CD4-positive, alpha-beta T cell treated with Interleukin-4 for 1 hour (primary cell): ENCODE data around the gene EIF4G2.

ENCODE experiments used
- DNase-seq, 2 donors: peaks; one replicate each; pipeline ENCODE4 v3.0.0-alpha.2; 2020 to 2022

The EIF4G2 gene

GRCh38 chr11:10770626-10771254 is 38.0 kb downstream of the EIF4G2 start:
- peak; percentile 23 to 24 for DNase-seq

DNA sequence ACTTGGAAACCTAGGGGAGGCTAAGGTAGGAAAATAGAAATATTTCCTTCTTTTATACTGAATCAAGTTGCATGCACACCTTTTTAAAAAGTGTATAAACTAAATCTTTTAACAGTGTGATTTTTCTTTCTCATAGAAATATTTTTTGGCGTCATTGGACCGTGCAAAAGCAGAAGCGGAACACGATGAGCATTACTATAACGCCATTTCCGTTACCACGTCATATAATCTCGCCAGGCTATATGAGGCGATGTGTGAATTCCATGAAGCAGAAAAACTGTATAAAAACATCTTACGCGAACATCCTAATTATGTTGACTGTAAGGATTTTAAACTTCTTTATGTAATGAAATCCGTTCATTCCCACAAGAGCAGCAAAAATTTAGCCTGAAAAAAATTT is 44.3 kb downstream of the EIF4G2 start:
- no peak for DNase-seq

GRCh38 chr11:10763766-10764165 is 45.0 kb downstream of the EIF4G2 start:
- no peak for DNase-seq

GRCh38 chr11:10762913-10763421 is 45.8 kb downstream of the EIF4G2 start:
- no peak for DNase-seq

DNA sequence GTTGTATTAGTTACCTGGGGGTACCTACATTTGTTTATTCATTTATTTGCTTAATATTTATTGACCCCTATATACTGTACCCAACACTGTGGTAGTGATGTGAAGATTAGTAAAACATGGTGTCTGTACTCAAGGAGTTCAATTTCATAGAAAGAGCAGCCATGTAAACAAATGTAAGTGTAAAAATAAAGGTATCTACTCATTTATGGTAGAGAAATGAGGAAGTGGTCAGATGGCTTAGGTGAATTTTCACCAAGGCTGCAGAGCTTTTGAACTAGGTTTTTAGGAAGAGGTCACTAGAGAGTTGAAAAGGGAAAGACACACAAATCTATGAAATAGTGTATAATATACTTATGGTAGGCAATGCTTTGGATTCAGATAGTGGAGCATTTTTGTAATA is 46.5 kb downstream of the EIF4G2 start:
- no peak for DNase-seq

DNA sequence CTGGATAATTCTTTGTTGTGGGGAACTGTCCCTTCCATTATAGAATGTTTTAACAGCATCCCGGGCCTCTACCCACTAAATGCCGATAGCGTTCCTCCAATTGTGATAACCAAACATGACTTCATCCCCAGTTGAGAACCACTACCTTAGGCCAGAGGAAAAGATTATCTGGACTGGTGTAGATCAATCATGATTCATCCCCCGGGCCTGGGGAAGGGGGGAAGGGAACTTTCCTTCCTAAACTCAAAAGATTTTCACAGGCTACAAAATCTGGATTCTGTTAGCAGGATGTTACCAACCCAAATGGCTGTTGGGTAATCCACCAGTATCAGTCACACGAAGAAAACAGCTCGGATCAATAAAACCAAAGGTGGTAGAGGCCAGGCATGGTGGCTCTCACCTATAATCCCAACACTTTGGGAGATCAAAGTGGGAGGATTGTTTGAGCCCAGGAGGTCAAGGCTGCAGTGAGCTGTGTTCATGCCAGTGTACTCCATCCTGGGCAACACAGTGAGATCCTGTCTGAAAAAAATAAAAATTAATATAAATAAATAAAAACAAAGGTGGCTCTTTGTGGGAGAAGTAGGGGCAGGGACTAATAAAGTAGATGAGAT is 47.5 kb downstream of the EIF4G2 start:
- no peak for DNase-seq

GRCh38 chr11:10758957-10759356 is 49.8 kb downstream of the EIF4G2 start:
- DNase-seq: no peak

DNA sequence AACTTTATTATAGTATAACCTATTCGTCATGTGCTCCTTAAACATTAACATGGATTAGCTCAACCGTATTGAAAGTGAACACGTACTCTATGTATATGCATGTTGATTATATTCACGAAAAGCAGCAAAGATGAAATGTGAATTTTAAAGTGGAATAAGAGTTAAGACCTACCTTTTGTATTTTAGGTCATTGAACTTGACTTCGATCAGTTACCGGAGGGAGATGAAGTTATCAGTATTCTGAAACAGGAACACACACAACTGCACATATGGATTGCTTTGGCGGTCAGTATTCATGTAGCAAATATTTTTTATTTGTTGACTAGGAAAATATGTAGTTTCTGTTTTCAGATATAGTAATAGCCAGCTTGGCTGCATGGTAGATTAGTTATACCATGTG is 56.2 kb downstream of the EIF4G2 start:
- DNase-seq: no peak

DNA sequence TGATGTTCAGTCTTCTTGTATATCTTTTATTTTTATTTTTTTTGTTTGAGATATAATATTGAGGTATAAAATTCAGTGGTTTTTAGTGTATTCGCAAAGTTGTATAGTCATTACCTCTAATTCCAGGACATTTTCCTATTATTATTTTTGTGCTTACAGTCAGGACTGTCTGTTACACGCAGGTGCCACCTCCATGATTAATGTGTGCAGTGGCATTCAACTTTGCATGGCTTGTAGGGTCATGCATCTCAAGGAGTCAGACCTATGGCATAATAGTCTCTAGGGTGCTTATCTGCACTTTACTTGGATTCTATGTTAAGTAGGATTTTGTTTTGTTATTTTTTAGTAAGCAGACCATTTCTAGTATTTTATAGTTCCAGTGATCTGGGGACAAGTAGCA is 56.7 kb downstream of the EIF4G2 start:
- no peak for DNase-seq

- no peak for DNase-seq
Measured at GRCh38 chr11:10751581-10751940, 57.2 kb downstream of the EIF4G2 start.

GRCh38 chr11:10750838-10751580 is 57.7 kb downstream of the EIF4G2 start, which contains the start of gene CTR9:
TSS of gene CTR9 (plus strand) at chr11:10751246. CDS start at chr11:10751413, 167 bp downstream.
- peak; percentile 91 for DNase-seq

DNA sequence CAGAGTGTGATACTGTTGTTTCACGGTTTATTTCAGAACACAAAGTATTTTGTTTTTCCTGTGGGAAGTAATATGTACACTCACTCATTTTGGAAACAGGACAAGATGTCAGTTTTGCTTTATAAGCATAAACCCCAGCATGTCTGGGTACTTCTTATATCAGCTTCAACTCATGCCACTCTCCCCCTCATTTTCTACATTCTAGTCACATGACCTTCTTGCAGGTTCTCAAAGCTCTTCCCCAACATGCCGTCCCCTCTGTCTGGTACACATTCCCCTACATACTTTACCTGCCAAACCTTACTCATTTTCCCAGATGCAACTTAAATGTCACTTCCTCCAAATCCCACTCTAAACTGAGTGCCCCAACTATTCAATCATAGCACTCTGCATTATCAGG is 59.2 kb downstream of the EIF4G2 start:
- DNase-seq: no peak

GRCh38 chr11:10747733-10748132 is 61.0 kb downstream of the EIF4G2 start:
- no peak for DNase-seq
